ENCODE results near the gene CEACAM19.
"Not testable (repeated sequence)": the region's sequence is repeated elsewhere in the genome, so short reads cannot be mapped to it uniquely, and the experiment has no call there.

CEACAM19 gene, protein sequence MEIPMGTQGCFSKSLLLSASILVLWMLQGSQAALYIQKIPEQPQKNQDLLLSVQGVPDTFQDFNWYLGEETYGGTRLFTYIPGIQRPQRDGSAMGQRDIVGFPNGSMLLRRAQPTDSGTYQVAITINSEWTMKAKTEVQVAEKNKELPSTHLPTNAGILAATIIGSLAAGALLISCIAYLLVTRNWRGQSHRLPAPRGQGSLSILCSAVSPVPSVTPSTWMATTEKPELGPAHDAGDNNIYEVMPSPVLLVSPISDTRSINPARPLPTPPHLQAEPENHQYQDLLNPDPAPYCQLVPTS

GRCh38 chr19:44671400-44671799, at the start of gene CEACAM19:
TSS of gene CEACAM19 (plus strand) at chr19:44671482. CDS start at chr19:44671932, 450 bp downstream.
- DNase-seq: no peak

- DNase-seq: no peak
Measured at GRCh38 chr19:44623080-44623479, 48.2 kb upstream of the CEACAM19 start.

DNA sequence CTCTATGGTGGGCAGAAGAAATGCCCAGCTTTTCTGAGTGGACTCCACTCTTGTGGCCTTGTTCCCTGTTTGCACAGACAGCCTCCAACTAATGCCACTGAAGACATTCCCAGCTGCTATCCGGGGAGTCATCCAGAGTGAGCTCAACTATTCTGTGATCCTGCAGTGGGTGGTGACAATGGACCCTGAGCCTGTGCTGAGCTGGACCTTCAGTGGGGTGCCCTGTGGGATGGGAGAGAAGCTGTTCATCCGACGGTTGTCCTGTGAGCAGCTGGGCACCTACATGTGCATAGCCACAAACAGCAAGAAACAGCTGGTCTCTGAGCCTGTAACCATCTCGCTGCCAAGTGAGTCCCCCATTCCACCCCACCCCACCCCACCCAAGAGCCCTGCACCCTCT, 47.7 kb upstream of the CEACAM19 start:
- no peak for DNase-seq

DNA sequence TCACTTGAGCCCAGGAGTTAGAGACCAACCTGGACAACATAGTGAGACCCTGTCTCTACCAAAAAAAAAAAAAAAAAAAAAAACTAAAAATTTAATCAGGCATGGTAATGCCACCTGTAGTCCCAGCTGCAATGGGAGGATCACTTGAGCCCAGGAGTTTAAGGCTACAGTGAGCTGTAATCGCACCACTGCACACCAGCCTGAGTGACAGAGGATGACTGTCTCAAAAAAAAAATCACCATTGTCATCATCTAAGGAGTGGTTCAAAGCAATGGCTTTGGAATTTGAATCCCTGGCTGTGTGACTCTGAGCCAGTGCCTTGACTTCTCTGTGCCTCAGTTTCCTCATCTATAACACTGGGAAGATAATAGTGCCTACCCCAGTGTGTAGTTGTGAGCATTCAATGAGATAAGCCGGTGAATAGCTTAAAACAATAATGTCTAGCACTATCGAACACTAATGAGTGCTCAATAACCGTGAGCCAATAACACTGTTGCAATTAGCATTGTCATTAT, 46.4 kb upstream of the CEACAM19 start:
- DNase-seq: no peak

DNA sequence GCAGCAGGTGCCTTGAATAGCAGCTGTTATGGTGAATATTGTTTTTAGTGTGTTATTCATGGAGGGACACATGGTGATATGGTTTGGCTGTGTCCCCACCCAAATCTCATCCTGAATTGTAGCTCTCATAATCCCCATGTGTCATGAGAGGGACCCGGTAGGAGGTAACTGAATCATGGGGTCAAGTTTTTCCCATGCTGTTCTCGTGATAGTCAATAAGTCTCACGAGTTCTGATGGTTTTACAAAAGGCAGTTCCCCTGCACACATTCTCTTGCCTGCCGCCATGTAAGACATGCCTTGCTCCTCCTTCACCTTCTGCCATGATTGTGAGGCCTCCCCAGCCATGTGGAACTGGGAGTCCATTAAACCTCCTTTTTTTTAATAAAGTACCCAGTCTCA, 45.6 kb upstream of the CEACAM19 start:
- not testable (repeated sequence) for DNase-seq

DNA sequence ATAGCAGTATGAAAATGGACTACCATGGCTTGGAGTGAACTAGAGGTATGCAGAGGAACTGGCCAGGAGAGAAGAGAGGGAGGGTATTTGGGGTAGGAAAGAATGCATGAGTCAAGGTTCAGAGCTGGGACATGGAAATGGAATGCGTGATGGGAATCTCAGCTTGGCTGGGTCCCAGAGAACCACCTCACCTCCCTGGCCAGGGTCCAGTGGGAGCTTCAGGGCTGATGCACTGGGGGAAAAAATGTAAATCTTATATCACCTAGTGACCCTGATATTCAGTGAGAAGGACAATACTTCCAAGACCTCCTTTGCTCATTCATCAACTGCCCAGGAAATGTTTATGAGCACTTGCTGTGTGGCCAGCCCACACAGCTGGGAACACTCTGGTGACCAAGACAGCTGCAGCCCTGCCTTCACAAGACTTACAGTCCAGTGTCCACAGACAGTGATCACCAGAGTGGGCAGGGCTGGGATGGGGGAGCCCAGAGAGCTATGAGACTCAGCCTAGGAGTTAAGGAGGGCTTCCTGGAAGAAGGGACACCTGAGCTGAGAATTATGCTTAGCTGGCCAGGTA, 45.1 kb upstream of the CEACAM19 start:
- DNase-seq: no peak

- DNase-seq: no peak
Measured at GRCh38 chr19:44627631-44628030, 43.7 kb upstream of the CEACAM19 start.

DNA sequence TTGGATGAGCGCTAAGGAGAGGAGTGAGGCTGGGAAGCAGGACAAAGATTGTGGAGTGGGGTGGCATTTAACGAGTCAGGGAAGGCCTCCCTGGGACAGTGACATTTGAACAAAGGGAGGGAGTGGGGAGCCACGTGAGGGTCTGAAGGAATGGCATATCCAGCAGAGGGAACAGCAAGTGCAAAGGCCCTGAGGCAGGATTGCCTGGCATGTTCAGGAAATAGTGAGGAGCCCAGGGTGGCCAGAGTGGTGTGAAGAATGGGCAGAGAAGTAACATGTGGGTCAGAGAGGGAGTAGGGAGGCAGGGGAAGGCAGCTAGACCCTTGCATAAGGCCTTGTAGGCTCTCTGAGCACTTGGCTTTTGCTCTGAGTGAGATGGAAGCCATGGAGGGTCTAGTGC, 42.5 kb upstream of the CEACAM19 start:
- DNase-seq: no peak

- not testable (repeated sequence) for DNase-seq
Measured at GRCh38 chr19:44631611-44632010, 39.7 kb upstream of the CEACAM19 start.

DNA sequence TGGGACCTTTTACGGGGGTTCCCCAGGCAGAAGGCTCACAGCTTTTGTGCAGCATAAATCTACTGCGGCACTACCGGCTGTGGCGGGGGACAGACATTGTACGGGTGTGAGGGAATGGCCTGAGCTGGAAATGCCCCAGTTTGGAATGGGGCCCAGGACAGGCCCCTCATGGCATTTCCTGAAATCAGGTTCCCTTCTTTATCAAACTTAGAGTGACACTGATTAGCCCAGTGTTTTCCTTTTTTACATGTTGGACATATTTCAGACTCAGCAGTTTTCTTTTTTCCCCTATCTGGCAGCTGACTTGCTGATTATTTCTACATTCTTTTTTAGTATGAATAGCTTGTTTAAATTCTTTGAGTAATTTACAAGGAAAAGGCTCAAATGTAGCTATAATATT, 37.2 kb upstream of the CEACAM19 start:
- not testable (repeated sequence) for DNase-seq

GRCh38 chr19:44634785-44635184, 36.5 kb upstream of the CEACAM19 start:
- no peak for DNase-seq

- DNase-seq: no peak
Measured at GRCh38 chr19:44635581-44636438, 35.5 kb upstream of the CEACAM19 start.

DNA sequence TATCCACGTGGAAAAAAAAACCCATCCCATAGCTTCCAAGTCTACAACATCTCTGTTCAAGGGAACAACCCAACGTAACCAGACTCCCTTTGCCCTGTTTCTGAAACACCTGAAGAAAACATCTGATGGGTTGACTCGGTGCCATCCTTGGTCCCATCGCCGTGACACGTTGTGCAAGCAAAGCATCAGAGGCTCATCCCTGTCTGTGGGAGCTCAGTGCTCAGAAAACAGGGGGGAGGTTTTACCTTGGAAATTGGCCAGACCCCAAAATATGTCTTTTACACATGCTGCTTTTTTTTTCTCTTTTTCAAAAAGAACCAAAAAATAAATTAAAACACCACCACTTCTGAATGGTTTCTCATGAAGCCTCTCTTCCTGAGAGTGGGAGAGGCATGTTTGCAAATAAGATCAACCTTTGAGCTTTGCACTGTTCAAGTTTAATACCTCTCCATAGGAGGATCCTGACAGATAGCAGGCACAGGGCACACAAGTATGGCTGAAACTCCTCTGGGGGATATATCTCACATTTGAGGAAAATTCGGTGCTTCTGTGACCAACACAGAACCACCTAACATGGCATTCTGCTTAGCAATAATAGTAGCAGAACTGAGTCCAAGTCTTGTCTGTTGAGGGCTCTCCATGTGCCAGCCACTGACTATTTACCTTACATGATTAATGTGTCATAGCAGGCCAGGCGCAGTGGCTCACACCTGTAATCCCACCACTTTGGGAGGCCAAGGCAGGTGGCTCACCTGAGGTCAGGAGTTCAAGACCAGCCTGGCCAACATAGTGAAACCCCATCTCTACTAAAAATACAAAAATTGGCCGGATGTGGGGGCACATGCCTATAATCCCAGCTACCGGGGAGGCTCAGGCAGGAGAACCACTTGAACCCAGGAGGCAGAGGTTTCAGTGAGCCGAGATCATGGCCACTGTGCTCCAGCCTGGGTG, 34.6 kb upstream of the CEACAM19 start:
- DNase-seq: no peak

DNA sequence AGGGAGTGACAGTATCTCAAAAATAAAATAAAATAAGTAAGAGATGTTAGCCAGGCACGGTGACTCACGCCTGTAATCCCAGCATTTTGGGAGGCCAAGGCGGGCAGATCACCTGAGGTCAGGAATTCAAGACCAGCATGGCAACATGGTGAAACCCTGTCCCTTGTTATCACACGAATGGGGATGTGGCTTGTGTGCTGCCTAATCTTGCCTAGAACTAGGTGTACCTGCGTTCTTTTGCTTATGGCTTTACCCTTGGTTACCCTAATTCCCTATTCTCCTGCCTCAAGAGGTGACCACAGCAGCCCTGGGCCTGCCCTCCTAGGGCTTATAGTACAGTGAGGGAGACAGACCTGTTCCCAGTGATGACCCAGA, 33.9 kb upstream of the CEACAM19 start:
- no peak for DNase-seq

DNA sequence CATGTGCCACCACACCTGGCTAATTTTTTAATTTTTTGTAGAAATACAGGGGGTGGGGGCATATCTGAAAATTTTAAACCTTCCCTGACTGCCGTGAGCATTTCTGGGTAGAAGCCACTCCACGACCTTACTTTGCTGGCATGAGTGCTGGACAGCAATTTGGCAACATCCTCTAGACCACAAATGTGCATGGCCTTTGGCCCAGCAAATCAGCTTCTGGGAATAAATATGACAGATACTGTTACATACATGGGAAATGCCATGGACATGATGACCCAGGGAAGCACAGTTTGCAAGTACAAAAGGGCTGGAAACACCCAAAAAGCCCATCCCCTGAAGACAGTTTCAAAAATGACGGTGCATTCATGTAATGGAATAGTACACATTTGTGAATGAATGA, 30.8 kb upstream of the CEACAM19 start:
- no peak for DNase-seq

DNA sequence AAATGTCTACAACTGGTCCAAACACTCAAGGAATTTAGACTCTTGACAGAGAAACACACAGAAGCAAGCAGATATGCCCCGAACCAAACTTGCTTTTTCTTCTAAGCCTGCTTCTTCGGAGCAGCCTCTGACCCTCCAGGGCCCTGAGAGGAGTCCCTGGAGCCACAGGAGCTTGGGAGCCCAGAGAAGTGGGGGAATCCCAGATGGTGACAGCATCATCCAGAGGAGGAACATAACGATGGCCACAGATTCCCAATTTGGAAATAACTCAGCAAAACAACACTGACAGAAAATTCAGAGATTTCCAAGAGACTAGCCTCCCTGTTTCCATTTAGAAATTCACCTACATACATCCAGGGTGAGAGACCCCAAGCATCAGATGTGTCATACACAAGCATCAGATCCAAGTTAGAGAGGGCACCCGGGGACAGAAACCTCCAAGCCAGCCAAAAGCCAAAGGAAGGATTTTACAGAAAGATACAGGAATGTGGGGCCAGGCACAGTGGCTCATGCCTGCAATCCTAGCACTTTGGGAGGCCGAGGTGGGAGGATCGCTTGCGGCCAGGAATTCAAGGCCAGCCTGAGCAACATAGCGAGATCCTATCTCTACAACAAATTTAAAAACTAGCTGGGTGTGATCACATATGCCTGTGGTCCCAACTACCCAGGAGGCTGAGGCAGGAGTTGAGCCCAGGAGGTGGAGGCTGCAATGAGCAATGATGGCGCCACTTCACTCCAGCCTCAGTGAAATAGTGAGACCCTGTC, 29.6 kb upstream of the CEACAM19 start:
- DNase-seq: no peak

GRCh38 chr19:44642377-44642776, 28.9 kb upstream of the CEACAM19 start:
- no peak for DNase-seq

DNA sequence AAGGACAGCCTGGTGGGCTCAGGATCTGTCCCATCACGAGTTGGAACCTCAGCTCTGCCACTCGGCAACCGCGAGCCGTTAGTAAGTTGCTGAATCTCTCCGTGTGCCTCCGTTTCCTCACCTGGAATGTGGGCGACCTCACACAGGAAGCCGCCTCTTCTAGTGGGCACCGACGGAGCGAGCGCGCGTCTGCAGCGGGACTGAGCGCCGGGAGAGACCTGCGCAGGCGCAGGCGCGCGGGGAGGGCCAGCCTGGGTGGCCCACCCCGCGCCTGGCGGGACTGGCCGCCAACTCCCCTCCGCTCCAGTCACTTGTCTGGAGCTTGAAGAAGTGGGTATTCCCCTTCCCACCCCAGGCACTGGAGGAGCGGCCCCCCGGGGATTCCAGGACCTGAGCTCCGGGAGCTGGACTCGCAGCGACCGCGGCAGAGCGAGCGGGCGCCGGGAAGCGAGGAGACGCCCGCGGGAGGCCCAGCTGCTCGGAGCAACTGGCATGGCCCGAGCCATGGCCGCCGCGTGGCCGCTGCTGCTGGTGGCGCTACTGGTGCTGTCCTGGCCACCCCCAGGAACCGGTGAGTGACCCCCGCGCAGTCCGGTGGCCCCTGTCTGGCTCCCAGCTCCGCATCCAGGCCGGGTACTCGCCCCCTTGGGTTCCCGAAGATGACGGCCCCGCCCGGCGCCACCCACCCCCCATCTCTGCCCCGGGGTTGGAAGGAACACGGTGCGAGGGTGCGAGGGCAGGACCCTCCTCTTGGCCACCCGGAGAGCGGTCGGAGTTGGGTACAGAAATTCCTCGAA, 27.5 kb upstream of the CEACAM19 start, which contains the start of gene PVR:
TSS of gene PVR (plus strand) at position 306 of the 797 bp plus-strand sequence. CDS start at position 493, 187 bp downstream.
- peak; percentile 72 for DNase-seq

DNA sequence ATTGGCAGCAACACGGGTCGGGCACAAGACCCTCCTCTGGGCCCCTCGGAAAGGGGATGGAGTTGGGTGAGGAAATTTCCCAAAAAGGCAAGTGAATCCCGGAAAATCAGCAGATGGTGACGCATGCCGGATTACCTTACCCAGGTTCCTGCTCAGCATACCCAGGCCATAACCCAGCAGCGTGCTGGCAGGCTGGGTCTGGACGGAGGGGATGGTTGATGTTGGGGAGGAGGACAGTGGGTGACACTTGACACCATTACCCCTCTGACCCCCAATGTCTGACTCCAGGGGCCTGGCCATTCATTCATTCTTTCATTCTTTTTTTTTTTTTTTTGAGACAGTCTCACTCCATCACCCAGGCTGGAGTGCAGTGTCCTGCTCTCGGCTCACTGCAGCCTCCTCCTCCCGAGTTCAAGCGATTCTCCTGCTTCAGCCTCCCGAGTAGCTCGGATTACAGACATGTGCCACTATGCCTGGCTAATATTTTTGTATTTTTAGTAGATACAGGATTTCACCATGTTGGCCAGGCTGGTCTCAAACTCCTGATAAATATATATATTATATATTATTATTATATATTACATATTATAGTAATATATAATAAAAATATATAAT, 26.8 kb upstream of the CEACAM19 start:
- no peak for DNase-seq

- DNase-seq: no peak
Measured at GRCh38 chr19:44645407-44646048, 25.8 kb upstream of the CEACAM19 start.

All from NCI-H2029 (cell line).